Neural cell (in vitro differentiated cells): Measurements from ENCODE around the gene GDPD3. TPM values are rescaled to one million over a fixed set of nuclear protein-coding genes. Genes with fewer than 3 reads are reported as not detected.

Experiments
- H2AFZ ChIP-seq: fragments of 200-600, 300-800 bp; sonication (generic), shearing (Covaris generic); 2 replicates; pipeline ENCODE4 v1.6.0; 2014; ENCODE audit warnings: low read depth, mild to moderate bottlenecking, antibody characterized with exemption, low read length, moderate library complexity
- H3F3A ChIP-seq: fragments of 200-600 bp; shearing (Covaris generic); 2 replicates; pipeline ENCODE4 v1.6.1; 2016; ENCODE audit warnings: mild to moderate bottlenecking, moderate library complexity, mixed read lengths, antibody characterized with exemption, low read length; ENCODE audit not compliant: insufficient read depth, poor library complexity, severe bottlenecking
- H3K27ac ChIP-seq: fragments of 200-600, 300-800 bp; sonication (generic), shearing (Covaris generic); 2 replicates; pipeline ENCODE4 v1.5.1; 2014; ENCODE audit warnings: mild to moderate bottlenecking, low read length, moderate library complexity
- H3K27me3 ChIP-seq: fragments of 300-800, 200-600 bp; sonication (generic), shearing (Covaris generic); 2 replicates; pipeline ENCODE4 v1.6.0; 2014; ENCODE audit warnings: mild to moderate bottlenecking, low read depth, low read length, moderate library complexity; ENCODE audit not compliant: insufficient read depth
- H3K36me3 ChIP-seq: fragments of 300-800, 200-600 bp; sonication (generic), shearing (Covaris generic); 2 replicates; pipeline ENCODE4 v1.5.1; 2014; ENCODE audit warnings: mild to moderate bottlenecking, antibody characterized with exemption, low read length, moderate library complexity; ENCODE audit not compliant: insufficient read depth
- H3K4me2 ChIP-seq: fragments of 300-800, 200-600 bp; sonication (generic), shearing (Covaris generic); 2 replicates; pipeline ENCODE4 v1.6.0; 2014; ENCODE audit warnings: mild to moderate bottlenecking, low read length
- H3K4me3 ChIP-seq: fragments of 300-800, 200-600 bp; sonication (generic), shearing (Covaris generic); 2 replicates; pipeline ENCODE4 v1.5.1; 2014; ENCODE audit warnings: mild to moderate bottlenecking, low read length, moderate library complexity
- H3K79me2 ChIP-seq: fragments of 200-600 bp; shearing (Covaris generic); replicated peaks from 2 replicates; pipeline ENCODE4 v1.6.0; 2014; ENCODE audit warnings: mild to moderate bottlenecking, low read length, moderate library complexity; ENCODE audit not compliant: insufficient read depth
- H3K9ac ChIP-seq: fragments of 300-800, 200-600 bp; sonication (generic), shearing (Covaris generic); 2 replicates; pipeline ENCODE4 v1.6.1; 2016; ENCODE audit warnings: mild to moderate bottlenecking, low read length, mixed read lengths
- H3K9me2 ChIP-seq: fragments of 200-600 bp; shearing (Covaris generic); 2 replicates; pipeline ENCODE4 v1.6.1; 2016; ENCODE audit warnings: mild to moderate bottlenecking, low read length, mixed read lengths; ENCODE audit not compliant: insufficient read depth
- H3K9me3 ChIP-seq: fragments of 200-600, 300-800 bp; sonication (generic), shearing (Covaris generic); 2 replicates; pipeline ENCODE4 v1.6.1; 2016; ENCODE audit warnings: mild to moderate bottlenecking, mixed run types, low read length, moderate library complexity, mixed read lengths
- H4K20me1 ChIP-seq: fragments of 200-600 bp; shearing (Covaris generic); 2 replicates; pipeline ENCODE4 v1.6.1; 2016; ENCODE audit warnings: mild to moderate bottlenecking, mixed run types; ENCODE audit not compliant: insufficient read depth
- EP300 ChIP-seq: fragments of 450-650 bp; conservative IDR thresholded peaks from 2 replicates; pipeline ENCODE4 v1.6.1; 2014; ENCODE audit warnings: antibody characterized with exemption, mild to moderate bottlenecking, moderate library complexity; ENCODE audit not compliant: poor library complexity, severe bottlenecking
- EZH2 ChIP-seq: fragments of 200-600, 300-800 bp; shearing (Covaris generic), sonication (generic); IDR thresholded peaks from 2 replicates; pipeline ENCODE4 v1.6.1; 2014; ENCODE audit warnings: antibody characterized with exemption, low read length, borderline replicate concordance, mild to moderate bottlenecking; ENCODE audit not compliant: insufficient read depth, poor library complexity, severe bottlenecking
- MXI1 ChIP-seq: fragments of 450-650 bp; conservative IDR thresholded peaks from 2 replicates; pipeline ENCODE4 v1.6.1; 2014; ENCODE audit warnings: antibody characterized with exemption, mild to moderate bottlenecking; ENCODE audit not compliant: poor library complexity, severe bottlenecking
- POLR2AphosphoS5 ChIP-seq: IDR thresholded peaks from 2 replicates; pipeline ENCODE4 v1.6.1; 2012
- RAD21 ChIP-seq: fragments of 450-650 bp; conservative IDR thresholded peaks from 2 replicates; pipeline ENCODE4 v1.6.1; 2014; ENCODE audit warnings: antibody characterized with exemption, mild to moderate bottlenecking, moderate library complexity
- SMC3 ChIP-seq: fragments of 450-650 bp; conservative IDR thresholded peaks from 2 replicates; pipeline ENCODE4 v1.6.1; 2014; ENCODE audit warnings: antibody characterized with exemption, mild to moderate bottlenecking, moderate library complexity; ENCODE audit not compliant: poor library complexity
- TAF1 ChIP-seq: IDR thresholded peaks from 2 replicates; pipeline ENCODE4 v1.6.1; 2012; ENCODE audit warnings: low read depth
- polyA plus RNA-seq: library from polyadenylated mRNA; depleted of rRNA; stranded (reverse); fragments of >200 nt; gene quantifications from 2 replicates; pipeline ENCODE4 v1.2.3, GENCODE V29; 2014
- TF ChIP-seq, protein P1 (sequence below): IDR thresholded peaks from 2 replicates; pipeline ENCODE4 v1.6.1; 2012; ENCODE audit warnings: borderline replicate concordance
- TF ChIP-seq, protein P2 (sequence below): fragments of 450-650 bp; IDR thresholded peaks from 2 replicates; pipeline ENCODE4 v1.5.1; 2014; ENCODE audit warnings: antibody characterized with exemption, mild to moderate bottlenecking, moderate library complexity; ENCODE audit not compliant: poor library complexity, severe bottlenecking

GDPD3 gene
- polyA plus RNA-seq, 1 donor from 2014 or later: 2.7 TPM

DNA sequence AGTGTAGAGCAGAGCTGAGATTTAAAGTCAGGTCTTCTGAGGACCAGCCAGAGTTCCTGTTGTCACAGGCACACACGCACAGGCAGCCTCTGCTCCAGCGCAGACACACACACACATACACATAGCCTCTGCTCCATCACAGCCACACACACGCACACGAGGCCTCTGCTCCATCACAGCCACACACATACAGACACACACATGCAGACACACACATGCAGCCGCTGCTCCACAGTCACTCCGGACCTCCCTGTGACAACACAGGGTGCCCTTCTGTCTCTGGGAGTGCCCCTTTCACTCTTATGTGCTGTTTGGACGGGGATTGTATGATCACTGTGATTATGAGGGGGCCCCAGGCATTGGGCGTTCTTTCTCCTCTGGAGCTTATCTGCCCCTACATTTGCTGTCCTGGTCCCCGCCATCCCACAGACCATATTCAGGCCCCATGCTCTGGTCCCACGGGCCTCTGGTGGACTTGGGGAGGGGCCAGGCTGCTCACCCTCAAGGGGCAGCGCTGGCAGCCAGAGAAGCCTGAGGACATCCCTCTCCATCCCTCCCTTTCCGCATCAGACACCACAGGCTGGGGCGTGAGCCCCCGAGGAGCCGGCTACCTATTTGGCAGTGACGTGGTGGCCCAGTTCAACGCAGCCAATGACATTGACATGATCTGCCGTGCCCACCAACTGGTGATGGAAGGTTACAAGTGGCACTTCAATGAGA lies 29.1 kb downstream of the GDPD3 start:
- H3K36me3 ChIP-seq: peaks cover 5% of the 10 kb centered on the region
- H3K4me3 ChIP-seq: no peak overlapping the region
- H3K27ac ChIP-seq: no peak overlapping the region
- H4K20me1 ChIP-seq: no peaks in the 10 kb centered on the region
- TF ChIP-seq POLR2AphosphoS5 (no peak), TAF1 (no peak), SMC3 (no peak), EP300 (no peak), MXI1 (no peak), RAD21 (no peak), EZH2 (no peak)
- TF ChIP-seq, protein P1, sequence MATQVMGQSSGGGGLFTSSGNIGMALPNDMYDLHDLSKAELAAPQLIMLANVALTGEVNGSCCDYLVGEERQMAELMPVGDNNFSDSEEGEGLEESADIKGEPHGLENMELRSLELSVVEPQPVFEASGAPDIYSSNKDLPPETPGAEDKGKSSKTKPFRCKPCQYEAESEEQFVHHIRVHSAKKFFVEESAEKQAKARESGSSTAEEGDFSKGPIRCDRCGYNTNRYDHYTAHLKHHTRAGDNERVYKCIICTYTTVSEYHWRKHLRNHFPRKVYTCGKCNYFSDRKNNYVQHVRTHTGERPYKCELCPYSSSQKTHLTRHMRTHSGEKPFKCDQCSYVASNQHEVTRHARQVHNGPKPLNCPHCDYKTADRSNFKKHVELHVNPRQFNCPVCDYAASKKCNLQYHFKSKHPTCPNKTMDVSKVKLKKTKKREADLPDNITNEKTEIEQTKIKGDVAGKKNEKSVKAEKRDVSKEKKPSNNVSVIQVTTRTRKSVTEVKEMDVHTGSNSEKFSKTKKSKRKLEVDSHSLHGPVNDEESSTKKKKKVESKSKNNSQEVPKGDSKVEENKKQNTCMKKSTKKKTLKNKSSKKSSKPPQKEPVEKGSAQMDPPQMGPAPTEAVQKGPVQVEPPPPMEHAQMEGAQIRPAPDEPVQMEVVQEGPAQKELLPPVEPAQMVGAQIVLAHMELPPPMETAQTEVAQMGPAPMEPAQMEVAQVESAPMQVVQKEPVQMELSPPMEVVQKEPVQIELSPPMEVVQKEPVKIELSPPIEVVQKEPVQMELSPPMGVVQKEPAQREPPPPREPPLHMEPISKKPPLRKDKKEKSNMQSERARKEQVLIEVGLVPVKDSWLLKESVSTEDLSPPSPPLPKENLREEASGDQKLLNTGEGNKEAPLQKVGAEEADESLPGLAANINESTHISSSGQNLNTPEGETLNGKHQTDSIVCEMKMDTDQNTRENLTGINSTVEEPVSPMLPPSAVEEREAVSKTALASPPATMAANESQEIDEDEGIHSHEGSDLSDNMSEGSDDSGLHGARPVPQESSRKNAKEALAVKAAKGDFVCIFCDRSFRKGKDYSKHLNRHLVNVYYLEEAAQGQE: no peak
- TF ChIP-seq, protein P2, sequence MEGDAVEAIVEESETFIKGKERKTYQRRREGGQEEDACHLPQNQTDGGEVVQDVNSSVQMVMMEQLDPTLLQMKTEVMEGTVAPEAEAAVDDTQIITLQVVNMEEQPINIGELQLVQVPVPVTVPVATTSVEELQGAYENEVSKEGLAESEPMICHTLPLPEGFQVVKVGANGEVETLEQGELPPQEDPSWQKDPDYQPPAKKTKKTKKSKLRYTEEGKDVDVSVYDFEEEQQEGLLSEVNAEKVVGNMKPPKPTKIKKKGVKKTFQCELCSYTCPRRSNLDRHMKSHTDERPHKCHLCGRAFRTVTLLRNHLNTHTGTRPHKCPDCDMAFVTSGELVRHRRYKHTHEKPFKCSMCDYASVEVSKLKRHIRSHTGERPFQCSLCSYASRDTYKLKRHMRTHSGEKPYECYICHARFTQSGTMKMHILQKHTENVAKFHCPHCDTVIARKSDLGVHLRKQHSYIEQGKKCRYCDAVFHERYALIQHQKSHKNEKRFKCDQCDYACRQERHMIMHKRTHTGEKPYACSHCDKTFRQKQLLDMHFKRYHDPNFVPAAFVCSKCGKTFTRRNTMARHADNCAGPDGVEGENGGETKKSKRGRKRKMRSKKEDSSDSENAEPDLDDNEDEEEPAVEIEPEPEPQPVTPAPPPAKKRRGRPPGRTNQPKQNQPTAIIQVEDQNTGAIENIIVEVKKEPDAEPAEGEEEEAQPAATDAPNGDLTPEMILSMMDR: no peak
- no peak overlapping the region for H3K9ac ChIP-seq
- no peaks in the 10 kb centered on the region for H3K9me2 ChIP-seq
- no peaks in the 10 kb centered on the region for H3K9me3 ChIP-seq
- no peaks in the 10 kb centered on the region for H3K27me3 ChIP-seq
- no peak overlapping the region for H2AFZ ChIP-seq
- no peaks in the 10 kb centered on the region for H3F3A ChIP-seq
- no peaks in the 10 kb centered on the region for H3K79me2 ChIP-seq
- no peak overlapping the region for H3K4me2 ChIP-seq

DNA sequence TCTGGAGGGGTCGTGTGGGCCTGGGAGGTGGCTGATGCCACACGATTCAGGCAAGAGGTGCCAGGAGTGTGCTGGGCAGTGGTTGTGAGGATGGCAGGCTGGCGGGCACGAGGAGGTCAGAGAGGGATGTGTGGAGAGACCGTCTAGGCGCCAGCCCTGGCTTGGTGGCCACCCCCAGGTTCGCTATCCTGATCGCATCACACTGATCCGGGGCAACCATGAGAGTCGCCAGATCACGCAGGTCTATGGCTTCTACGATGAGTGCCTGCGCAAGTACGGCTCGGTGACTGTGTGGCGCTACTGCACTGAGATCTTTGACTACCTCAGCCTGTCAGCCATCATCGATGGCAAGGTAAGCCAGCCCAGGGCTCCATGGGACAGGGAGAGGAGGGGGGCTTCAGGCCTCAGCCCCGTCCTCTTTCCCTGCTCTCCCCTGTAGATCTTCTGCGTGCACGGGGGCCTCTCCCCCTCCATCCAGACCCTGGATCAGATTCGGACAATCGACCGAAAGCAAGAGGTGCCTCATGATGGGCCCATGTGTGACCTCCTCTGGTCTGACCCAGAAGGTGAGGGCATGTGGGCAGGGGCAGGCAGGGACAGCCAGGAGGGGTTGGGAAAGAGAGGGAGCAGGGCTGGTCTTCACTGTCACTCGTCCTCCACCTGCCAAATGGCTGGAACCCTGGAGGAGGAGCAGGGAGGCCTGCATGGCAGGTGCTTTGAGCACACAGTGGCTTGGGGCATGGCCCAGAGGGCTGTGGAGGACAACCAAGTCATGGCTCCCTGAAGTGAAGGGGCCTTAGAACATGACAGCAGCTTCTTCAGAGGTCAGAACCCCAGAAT lies 29.9 kb downstream of the GDPD3 start:
- no peaks in the 10 kb centered on the region for H3K27me3 ChIP-seq
- H3K4me2 ChIP-seq: no peak overlapping the region
- H2AFZ ChIP-seq: no peak overlapping the region
- no peaks in the 10 kb centered on the region for H4K20me1 ChIP-seq
- TF ChIP-seq RAD21 (no peak), EP300 (no peak), MXI1 (no peak), SMC3 (no peak), EZH2 (no peak), POLR2AphosphoS5 (no peak), TAF1 (no peak)
- TF ChIP-seq, protein P1: no peak
- TF ChIP-seq, protein P2: no peak
- H3F3A ChIP-seq: no peaks in the 10 kb centered on the region
- no peak overlapping the region for H3K9ac ChIP-seq
- H3K4me3 ChIP-seq: no peak overlapping the region
- no peak overlapping the region for H3K27ac ChIP-seq
- H3K9me3 ChIP-seq: no peaks in the 10 kb centered on the region
- peaks cover 5% of the 10 kb centered on the region for H3K79me2 ChIP-seq
- peaks cover 5% of the 10 kb centered on the region for H3K36me3 ChIP-seq
- H3K9me2 ChIP-seq: no peaks in the 10 kb centered on the region
